ENCODE data around the gene FZR1. TPM values are rescaled to one million over a fixed set of nuclear protein-coding genes. Genes with fewer than 3 reads are reported as not detected.
"Not testable (repeated sequence)": the region's sequence is repeated elsewhere in the genome, so short reads cannot be mapped to it uniquely, and the experiment has no call there.

Gene FZR1
- total RNA-seq, 1 donor from 2014 or later, result 25.5 TPM

DNA sequence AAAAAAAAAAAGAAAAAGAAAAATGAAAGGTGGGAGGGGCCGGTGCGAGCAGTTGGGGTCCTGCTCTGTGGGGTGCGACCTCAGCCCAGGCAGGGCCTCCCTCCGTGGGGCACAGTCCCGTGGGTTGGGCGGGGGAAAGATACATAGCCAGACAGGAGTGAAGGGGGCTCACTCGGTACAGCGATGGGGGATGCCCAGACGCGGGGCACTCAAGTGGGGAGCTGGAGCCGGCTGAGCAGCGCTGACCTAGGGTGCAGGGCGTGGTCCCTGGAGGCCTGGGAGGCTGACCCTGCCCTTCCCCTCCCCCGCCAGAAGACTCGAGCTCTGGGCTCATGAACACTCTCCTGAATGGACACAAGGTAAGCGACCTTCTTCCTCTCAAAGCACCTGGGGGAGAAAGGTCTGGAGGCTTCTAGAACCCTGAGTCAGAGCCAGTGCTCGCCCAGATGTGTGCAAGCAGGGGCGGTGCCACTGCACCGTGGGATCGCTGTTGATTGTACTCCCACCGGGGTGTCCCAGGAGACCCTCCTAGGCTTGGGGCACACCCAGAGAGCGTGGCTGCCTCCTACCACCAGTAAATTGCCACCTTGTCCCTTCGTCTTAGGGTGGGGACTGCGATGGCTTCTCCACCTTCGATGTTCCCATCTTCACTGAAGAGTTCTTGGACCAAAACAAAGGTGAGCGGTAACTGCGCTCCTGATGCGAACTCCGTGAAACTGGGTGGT lies 70.0 kb downstream of the FZR1 start:
- H3K36me3 ChIP-seq (ENCODE audit: control insufficient read depth, insufficient read depth, low read length), result peaks cover 8% of the 10 kb centered on the region
- TF ChIP-seq, protein P1, sequence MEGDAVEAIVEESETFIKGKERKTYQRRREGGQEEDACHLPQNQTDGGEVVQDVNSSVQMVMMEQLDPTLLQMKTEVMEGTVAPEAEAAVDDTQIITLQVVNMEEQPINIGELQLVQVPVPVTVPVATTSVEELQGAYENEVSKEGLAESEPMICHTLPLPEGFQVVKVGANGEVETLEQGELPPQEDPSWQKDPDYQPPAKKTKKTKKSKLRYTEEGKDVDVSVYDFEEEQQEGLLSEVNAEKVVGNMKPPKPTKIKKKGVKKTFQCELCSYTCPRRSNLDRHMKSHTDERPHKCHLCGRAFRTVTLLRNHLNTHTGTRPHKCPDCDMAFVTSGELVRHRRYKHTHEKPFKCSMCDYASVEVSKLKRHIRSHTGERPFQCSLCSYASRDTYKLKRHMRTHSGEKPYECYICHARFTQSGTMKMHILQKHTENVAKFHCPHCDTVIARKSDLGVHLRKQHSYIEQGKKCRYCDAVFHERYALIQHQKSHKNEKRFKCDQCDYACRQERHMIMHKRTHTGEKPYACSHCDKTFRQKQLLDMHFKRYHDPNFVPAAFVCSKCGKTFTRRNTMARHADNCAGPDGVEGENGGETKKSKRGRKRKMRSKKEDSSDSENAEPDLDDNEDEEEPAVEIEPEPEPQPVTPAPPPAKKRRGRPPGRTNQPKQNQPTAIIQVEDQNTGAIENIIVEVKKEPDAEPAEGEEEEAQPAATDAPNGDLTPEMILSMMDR (IDR thresholded peaks at IDR 0.05; ENCODE audit: insufficient read depth, low read length, severe bottlenecking), result no peak
- H3K4me3 ChIP-seq (ENCODE audit: low read depth, low read length), result no peak overlapping the region
- FAIRE-seq (no peak), DNase-seq (ENCODE audit: low read depth) (no peak)
- no peaks in the 10 kb centered on the region for H3K27me3 ChIP-seq (ENCODE audit: control insufficient read depth, insufficient read depth, low read length)

DNA sequence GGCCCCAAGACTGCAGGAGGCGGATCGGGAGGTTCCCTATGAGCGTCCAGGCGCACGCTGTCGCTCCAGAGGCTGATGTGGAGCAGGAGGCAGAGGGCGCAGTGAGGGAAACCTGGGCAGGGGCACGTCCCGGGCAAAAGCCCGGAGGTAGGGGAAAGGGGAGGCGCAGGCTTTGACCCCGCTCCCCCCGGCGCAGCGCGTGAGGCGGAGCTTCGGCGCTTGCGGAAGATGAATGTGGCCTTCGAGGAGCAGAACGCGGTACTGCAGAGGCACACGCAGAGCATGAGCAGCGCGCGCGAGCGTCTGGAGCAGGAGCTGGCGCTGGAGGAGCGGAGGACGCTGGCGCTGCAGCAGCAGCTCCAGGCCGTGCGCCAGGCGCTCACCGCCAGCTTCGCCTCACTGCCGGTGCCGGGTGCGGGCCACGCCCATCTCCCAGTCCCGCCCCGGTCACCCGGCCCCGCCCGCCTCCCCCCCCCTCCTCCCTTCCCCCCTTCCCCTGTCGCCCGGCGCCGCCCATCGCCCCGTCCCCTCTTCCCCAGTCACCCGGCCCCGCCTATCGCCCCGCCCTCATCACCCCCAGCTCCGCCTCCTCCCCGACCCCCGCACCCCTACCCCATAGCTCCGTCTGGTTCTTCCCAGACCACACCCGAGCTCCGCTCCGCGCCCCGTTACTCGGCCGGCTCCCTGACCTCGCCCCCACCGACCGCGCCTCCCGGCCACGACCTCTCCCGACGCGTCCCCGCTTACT lies 70.8 kb downstream of the FZR1 start:
- FAIRE-seq (no peak), DNase-seq (ENCODE audit: low read depth) (no peak)
- no peaks in the 10 kb centered on the region for H3K27me3 ChIP-seq (ENCODE audit: control insufficient read depth, insufficient read depth, low read length)
- TF ChIP-seq, protein P1 (IDR thresholded peaks at IDR 0.05; ENCODE audit: insufficient read depth, low read length, severe bottlenecking), result no peak
- H3K36me3 ChIP-seq (ENCODE audit: control insufficient read depth, insufficient read depth, low read length), result peaks cover 8% of the 10 kb centered on the region
- H3K4me3 ChIP-seq (ENCODE audit: low read depth, low read length), result peak overlapping the region; percentile 10

DNA sequence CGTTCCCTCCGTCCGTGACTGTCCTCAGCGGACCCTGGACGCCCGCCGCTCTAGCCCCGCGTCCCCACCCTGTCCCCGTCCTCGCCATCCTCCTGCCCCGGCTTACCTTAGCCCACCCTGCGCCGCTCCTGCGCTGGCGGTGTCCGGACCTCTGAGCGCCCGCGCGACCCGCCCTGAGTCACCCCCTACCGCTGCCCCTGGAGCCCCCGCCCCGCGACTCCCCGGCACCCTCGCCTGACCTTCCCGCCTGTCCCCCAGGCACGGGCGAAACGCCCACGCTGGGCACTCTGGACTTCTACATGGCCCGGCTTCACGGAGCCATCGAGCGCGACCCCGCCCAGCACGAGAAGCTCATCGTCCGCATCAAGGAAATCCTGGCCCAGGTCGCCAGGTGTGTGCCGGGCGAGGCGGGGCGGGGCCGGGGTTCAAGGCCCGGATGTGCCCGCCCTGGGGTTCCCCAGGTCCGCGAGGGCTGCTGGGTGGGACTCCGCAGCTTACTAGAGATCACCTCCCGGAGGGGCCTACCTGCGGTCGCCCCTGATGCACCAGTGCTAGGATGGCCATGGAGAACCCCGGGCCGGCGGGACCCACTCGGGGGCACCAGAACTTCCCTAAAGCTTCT lies 71.7 kb downstream of the FZR1 start:
- TF ChIP-seq, protein P1 (IDR thresholded peaks at IDR 0.05; ENCODE audit: insufficient read depth, low read length, severe bottlenecking), result no peak
- DNase-seq (ENCODE audit: low read depth), result no peak
- H3K36me3 ChIP-seq (ENCODE audit: control insufficient read depth, insufficient read depth, low read length), result peaks cover 8% of the 10 kb centered on the region
- no peaks in the 10 kb centered on the region for H3K27me3 ChIP-seq (ENCODE audit: control insufficient read depth, insufficient read depth, low read length)
- FAIRE-seq, result no peak
- no peak overlapping the region for H3K4me3 ChIP-seq (ENCODE audit: low read depth, low read length)

DNA sequence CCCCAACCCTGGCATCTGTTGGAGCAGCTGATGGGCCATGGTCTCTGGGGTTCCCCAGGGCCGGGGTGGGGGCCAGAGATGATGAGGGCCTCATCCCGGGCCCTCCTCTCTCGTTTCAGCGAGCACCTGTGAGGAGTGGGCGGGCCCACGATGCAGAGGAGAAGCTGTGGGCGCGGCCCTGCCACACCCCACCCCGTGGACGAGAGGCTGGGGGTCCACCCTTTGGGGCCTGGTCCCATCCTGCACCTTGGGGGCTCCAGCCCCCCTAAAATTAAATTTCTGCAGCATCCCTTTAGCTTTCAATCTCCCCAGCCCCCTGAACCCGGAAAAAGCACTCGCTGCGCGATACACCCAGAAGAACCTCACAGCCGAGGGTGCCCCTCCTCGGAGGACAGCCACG lies 72.3 kb downstream of the FZR1 start:
- DNase-seq (ENCODE audit: low read depth) (no peak), FAIRE-seq (no peak)
- TF ChIP-seq, protein P1 (IDR thresholded peaks at IDR 0.05; ENCODE audit: insufficient read depth, low read length, severe bottlenecking), result no peak
- Histone ChIP-seq H3K4me3 (ENCODE audit: low read depth, low read length) (no peak overlapping the region), H3K27me3 (ENCODE audit: control insufficient read depth, insufficient read depth, low read length) (no peaks in the 10 kb centered on the region), H3K36me3 (ENCODE audit: control insufficient read depth, insufficient read depth, low read length) (peaks cover 8% of the 10 kb centered on the region)

DNA sequence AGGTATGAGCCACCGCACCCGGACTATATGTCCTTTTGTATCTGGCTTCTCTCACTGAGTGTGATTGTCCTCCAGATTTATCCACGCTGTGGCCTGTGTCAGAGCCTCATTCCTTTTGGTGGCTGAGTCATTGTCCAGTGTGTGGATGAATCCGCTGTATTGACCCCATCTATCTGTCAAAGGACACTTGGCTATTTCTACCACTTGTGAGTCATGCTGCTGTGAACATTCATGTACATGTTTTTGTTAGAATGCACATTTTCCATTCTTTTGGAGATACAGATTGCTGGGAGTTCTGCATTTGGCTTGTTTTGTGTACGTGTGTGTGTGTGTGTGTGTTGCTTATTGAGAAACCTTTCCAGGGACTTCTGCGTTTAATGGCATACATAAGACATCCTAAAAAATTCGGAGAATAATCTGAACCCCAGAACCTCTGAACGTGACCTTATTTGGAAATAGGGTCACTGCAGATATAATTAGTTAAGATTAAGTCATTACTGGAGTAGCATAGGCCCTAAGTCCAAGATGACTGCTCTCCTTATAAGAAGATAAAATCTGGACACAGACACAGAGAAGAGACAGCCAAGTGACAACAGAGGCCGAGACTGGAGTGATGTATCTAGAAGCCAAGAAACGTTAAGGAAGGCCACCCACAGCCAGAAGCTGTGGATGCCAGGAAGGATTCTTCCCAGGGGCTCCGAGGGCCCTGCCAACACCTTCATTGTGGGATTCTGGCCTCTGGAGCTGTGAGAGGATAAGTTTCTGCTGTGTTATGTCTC lies 74.2 kb downstream of the FZR1 start:
- Histone ChIP-seq H3K27me3 (ENCODE audit: control insufficient read depth, insufficient read depth, low read length) (no peaks in the 10 kb centered on the region), H3K36me3 (ENCODE audit: control insufficient read depth, insufficient read depth, low read length) (peaks cover 7% of the 10 kb centered on the region), H3K4me3 (ENCODE audit: low read depth, low read length) (no peak overlapping the region)
- TF ChIP-seq, protein P1 (IDR thresholded peaks at IDR 0.05; ENCODE audit: insufficient read depth, low read length, severe bottlenecking), result no peak
- FAIRE-seq (no peak), DNase-seq (ENCODE audit: low read depth) (no peak)

DNA sequence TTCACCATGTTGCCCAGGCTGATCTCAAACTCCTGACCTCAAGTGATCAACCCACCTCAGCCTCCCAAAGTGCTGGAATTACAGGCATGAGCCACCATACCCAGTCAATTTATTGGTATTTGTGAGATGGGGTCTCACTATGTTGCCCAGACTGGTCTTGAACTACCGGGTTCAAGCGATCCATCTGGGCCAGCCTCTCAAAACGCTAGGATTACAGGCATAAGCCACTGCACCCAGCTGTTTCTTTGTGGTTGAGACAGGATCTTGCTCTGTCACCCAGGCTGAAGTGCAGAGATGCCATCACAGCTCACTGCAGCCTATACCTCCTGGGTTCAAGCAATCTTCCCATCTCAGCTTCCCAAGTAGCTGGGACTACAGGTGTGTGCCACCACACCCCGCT lies 75.7 kb downstream of the FZR1 start:
- H3K36me3 ChIP-seq (ENCODE audit: control insufficient read depth, insufficient read depth, low read length); FAIRE-seq; H3K4me3 ChIP-seq (ENCODE audit: low read depth, low read length); DNase-seq (ENCODE audit: low read depth); H3K27me3 ChIP-seq (ENCODE audit: control insufficient read depth, insufficient read depth, low read length): not testable (repeated sequence)

DNA sequence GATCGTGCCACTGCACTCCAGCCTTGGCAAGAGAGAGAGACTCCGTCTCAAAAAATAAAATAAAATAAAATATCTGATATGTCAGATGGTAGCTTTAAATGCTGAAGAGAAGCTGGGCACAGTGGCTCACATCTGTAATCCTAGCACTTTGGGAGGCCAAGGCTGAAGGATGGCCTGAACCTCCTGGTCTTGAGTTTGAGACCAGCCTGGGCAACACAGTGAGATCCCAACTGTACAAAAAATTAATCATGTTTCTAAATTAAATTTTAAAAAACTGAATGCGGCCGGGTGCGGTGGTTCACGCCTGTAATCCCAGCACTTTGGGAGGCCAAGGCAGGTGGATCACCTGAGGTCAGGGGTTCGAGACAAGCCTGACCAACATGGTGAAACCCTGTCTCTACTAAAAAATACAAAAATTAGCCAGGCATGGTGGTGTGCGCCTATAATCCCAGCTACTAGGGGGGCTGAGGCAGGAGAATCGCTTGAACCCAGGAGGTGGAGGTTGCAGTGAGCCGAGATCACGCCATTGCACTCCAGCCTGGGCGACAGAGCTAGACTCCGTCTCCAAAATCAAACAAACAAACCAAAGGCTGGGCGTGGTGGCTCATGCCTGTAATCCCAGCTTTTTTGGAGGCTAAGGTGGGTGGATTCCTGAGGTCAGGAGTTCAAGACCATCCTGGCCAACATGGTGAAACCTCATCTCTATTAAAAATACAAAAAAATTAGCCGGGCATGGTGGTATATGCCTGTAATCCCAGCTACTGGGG lies 78.1 kb downstream of the FZR1 start:
- DNase-seq (ENCODE audit: low read depth); H3K36me3 ChIP-seq (ENCODE audit: control insufficient read depth, insufficient read depth, low read length); FAIRE-seq; H3K27me3 ChIP-seq (ENCODE audit: control insufficient read depth, insufficient read depth, low read length); H3K4me3 ChIP-seq (ENCODE audit: low read depth, low read length): not testable (repeated sequence)
